GM23338 (cell line): Measurements from ENCODE around the gene CA5B. TPM values are rescaled to one million over a fixed set of nuclear protein-coding genes. Genes with fewer than 3 reads are reported as not detected.
A peak's percentile ranks its signal among the peaks of the same experiment; 100 is the strongest.
"Not testable (repeated sequence)": the region's sequence is repeated elsewhere in the genome, so short reads cannot be mapped to it uniquely, and the experiment has no call there.

Source experiments
- ATAC-seq: fragments of 200-7000 bp; cut with Tn5 transposase; 3 replicates; pipeline ENCODE4 v1.9.1; 2020
- DNase-seq: peaks from one replicate; pipeline ENCODE4 v3.0.0-alpha.2; 2015; ENCODE audit warnings: low spot score
- H2AFZ ChIP-seq: fragments of 200-600 bp; sonication (generic); 2 replicates; pipeline ENCODE4 v1.8.0; 2016; ENCODE audit warnings: antibody characterized with exemption, mild to moderate bottlenecking, moderate library complexity
- H3F3A ChIP-seq: fragments of 200-600 bp; sonication (generic); replicated peaks from 2 replicates; pipeline ENCODE4 v1.8.0; 2017; ENCODE audit warnings: antibody characterized with exemption, mixed run types, low read depth
- H3K27ac ChIP-seq: fragments of 200-600 bp; sonication (generic); 2 replicates; pipeline ENCODE4 v1.6.1; 2016; ENCODE audit warnings: low read depth
- H3K27me3 ChIP-seq: fragments of 200-600 bp; sonication (generic); 2 replicates; pipeline ENCODE4 v1.8.0; 2016; ENCODE audit warnings: mild to moderate bottlenecking, mixed run types, moderate library complexity; ENCODE audit not compliant: insufficient read depth
- H3K36me3 ChIP-seq: fragments of 200-600 bp; sonication (generic); 2 replicates; pipeline ENCODE4 v1.8.0; 2016; ENCODE audit warnings: mild to moderate bottlenecking; ENCODE audit not compliant: insufficient read depth
- H3K4me1 ChIP-seq: fragments of 200-600 bp; sonication (generic); 2 replicates; pipeline ENCODE4 v1.8.0; 2016; ENCODE audit warnings: mild to moderate bottlenecking, moderate library complexity; ENCODE audit not compliant: insufficient read depth
- H3K4me2 ChIP-seq: fragments of 200-600 bp; sonication (generic); 2 replicates; pipeline ENCODE4 v1.7.1; 2017; ENCODE audit warnings: mixed run types
- H3K4me3 ChIP-seq: fragments of 200-600 bp; sonication (generic); 2 replicates; pipeline ENCODE4 v1.6.1; 2016; ENCODE audit warnings: mixed run types
- H3K79me2 ChIP-seq: fragments of 200-600 bp; sonication (generic); replicated peaks from 2 replicates; pipeline ENCODE4 v1.8.0; 2017; ENCODE audit warnings: mild to moderate bottlenecking; ENCODE audit not compliant: insufficient read depth
- H3K9me2 ChIP-seq: fragments of 200-600 bp; sonication (generic); 2 replicates; pipeline ENCODE4 v1.8.0; 2017; ENCODE audit not compliant: insufficient read depth
- H4K20me1 ChIP-seq: fragments of 200-600 bp; sonication (generic); replicated peaks from 2 replicates; pipeline ENCODE4 v1.8.0; 2017; ENCODE audit warnings: mild to moderate bottlenecking; ENCODE audit not compliant: insufficient read depth
- H3K27ac Mint-ChIP-seq: 2 replicates; pipeline ENCODE4 v1.8.0; 2020; ENCODE audit warnings: inconsistent platforms, mild to moderate bottlenecking, moderate library complexity, mixed read lengths
- H3K27me3 Mint-ChIP-seq: 3 replicates; pipeline ENCODE4 v1.8.0; 2022; ENCODE audit warnings: low read depth, mild to moderate bottlenecking, moderate library complexity, mixed read lengths, inconsistent platforms; ENCODE audit not compliant: insufficient read depth, poor library complexity
- H3K36me3 Mint-ChIP-seq: 3 replicates; pipeline ENCODE4 v1.8.0; 2021; ENCODE audit warnings: low read depth, mild to moderate bottlenecking, inconsistent platforms, moderate library complexity, mixed read lengths
- H3K4me1 Mint-ChIP-seq: 3 replicates; pipeline ENCODE4 v1.8.0; 2020; ENCODE audit warnings: mild to moderate bottlenecking, inconsistent platforms, mixed read lengths
- H3K4me3 Mint-ChIP-seq: 3 replicates; pipeline ENCODE4 v1.8.0; 2021; ENCODE audit warnings: moderate library complexity, mild to moderate bottlenecking, inconsistent platforms, mixed read lengths
- H3K9me3 Mint-ChIP-seq: 3 replicates; pipeline ENCODE4 v1.8.0; 2020; ENCODE audit warnings: moderate library complexity, mild to moderate bottlenecking, inconsistent platforms, mixed read lengths
- CREB1 ChIP-seq: fragments of 250-450 bp; sonication (Bioruptor Pico); IDR thresholded peaks from 2 replicates; pipeline ENCODE4 v1.5.0; 2020; ENCODE audit warnings: low read depth, mild to moderate bottlenecking, moderate library complexity
- EZH2 ChIP-seq: fragments of 200-600 bp; sonication (generic); IDR thresholded peaks from one replicate; pipeline ENCODE4 v1.8.0; 2017; ENCODE audit warnings: antibody characterized with exemption, mild to moderate bottlenecking, low read depth; ENCODE audit not compliant: unreplicated experiment
- EZH2phosphoT487 ChIP-seq: fragments of 200-600 bp; sonication (generic); IDR thresholded peaks from one replicate; pipeline ENCODE4 v1.8.1; 2018; ENCODE audit warnings: antibody characterized with exemption; ENCODE audit not compliant: unreplicated experiment
- NANOG ChIP-seq: IDR thresholded peaks from 2 replicates; pipeline ENCODE4 v1.6.1; 2016; ENCODE audit warnings: antibody characterized with exemption, borderline replicate concordance
- POLR2AphosphoS5 ChIP-seq: IDR thresholded peaks from 2 replicates; pipeline ENCODE4 v1.6.1; 2016; ENCODE audit warnings: antibody characterized with exemption, low read depth
- STAT1 ChIP-seq: IDR thresholded peaks from one replicate; pipeline ENCODE4 v1.6.1; 2016; ENCODE audit warnings: antibody characterized with exemption; ENCODE audit not compliant: unreplicated experiment
- polyA plus RNA-seq: library from polyadenylated mRNA; unstranded; fragments of >200 nt; fragmentation: Nextera tagmentation; extraction: Ambion mirVana; gene quantifications from 2 replicates; pipeline ENCODE4 v1.2.1, GENCODE V29; 2016
- total RNA-seq: library from RNA; depleted of rRNA; stranded (reverse); fragments of >200 nt; shearing (Covaris generic); gene quantifications from 2 replicates; pipeline ENCODE4 v1.2.3, GENCODE V29; 2014
- TF ChIP-seq, protein P1 (sequence below): fragments of 250-450 bp; sonication (Bioruptor Pico); IDR thresholded peaks from 2 replicates; pipeline ENCODE4 v1.5.0; 2020; ENCODE audit warnings: mild to moderate bottlenecking, moderate library complexity
- TF ChIP-seq, protein P2 (sequence below): IDR thresholded peaks from 2 replicates; pipeline ENCODE4 v1.6.1; 2016; ENCODE audit warnings: antibody characterized with exemption

CA5B gene
- total and polyA plus RNA-seq, 2 experiments from 2014 or later = 4.8 to 6.1 TPM

DNA sequence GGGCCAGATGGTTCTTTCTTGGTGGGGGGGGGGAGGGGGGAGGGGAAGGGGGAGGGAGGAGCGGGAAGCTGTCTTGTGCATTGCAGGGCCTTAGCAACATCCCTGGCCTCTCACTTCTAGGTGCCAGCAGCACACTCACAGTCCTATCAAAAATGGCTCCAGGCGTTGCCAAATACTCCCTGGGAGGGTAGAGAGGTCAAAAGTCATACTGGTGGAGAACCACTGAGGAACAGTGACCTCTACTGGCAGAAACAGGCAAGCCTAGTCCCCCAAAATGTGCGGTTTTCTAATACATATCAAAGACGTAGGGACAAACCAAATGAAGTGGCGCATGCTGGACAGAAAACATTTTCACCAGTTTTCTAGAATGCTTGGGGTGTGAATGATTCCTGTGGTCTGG lies 34.3 kb upstream of the CA5B start:
- H3K36me3 Mint-ChIP-seq = peaks cover 13% of the 10 kb centered on the region; the same call in 2 of the 3 replicates
- H3K4me2 ChIP-seq, H3K4me1 Mint-ChIP-seq, H3K27me3 Mint-ChIP-seq, H3K4me3 ChIP-seq, H3K9me2 ChIP-seq, H3K27ac ChIP-seq, H3K27ac Mint-ChIP-seq, H3K36me3 ChIP-seq, H3K9me3 Mint-ChIP-seq, H3K4me1 ChIP-seq, H3K27me3 ChIP-seq, H4K20me1 ChIP-seq, DNase-seq, H3K79me2 ChIP-seq, H3K4me3 Mint-ChIP-seq, H3F3A ChIP-seq, H2AFZ ChIP-seq: not testable (repeated sequence)
- peak; percentile 82 for ATAC-seq

DNA sequence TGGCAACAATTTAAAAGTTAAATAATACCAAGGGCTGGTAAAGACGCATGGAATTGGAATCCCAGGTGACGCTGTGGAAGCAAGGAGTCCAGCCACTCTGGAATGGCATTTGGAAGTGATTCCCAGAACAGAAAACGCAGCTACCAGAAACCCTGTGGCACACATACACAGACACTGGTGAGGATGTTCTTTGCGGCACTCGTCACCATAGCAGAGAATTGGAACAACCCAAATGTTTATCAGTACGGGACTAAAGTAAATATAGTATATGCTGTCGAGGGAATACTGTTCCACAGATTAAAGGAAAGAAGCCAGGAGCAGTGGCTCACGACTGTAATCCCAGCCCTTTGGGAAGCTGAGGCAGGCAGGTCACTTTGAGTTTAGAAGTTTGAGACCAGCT lies 33.8 kb upstream of the CA5B start:
- not testable (repeated sequence) for H3K79me2 ChIP-seq, H3F3A ChIP-seq, H3K4me3 Mint-ChIP-seq, H3K4me2 ChIP-seq, H3K9me3 Mint-ChIP-seq, H3K4me1 ChIP-seq, H4K20me1 ChIP-seq, H2AFZ ChIP-seq, H3K27ac Mint-ChIP-seq, H3K4me1 Mint-ChIP-seq, DNase-seq, H3K36me3 ChIP-seq, H3K27ac ChIP-seq, H3K27me3 Mint-ChIP-seq, H3K27me3 ChIP-seq, H3K4me3 ChIP-seq, ATAC-seq, H3K9me2 ChIP-seq
- H3K36me3 Mint-ChIP-seq = peaks cover 13% of the 10 kb centered on the region; the same call in 2 of the 3 replicates

DNA sequence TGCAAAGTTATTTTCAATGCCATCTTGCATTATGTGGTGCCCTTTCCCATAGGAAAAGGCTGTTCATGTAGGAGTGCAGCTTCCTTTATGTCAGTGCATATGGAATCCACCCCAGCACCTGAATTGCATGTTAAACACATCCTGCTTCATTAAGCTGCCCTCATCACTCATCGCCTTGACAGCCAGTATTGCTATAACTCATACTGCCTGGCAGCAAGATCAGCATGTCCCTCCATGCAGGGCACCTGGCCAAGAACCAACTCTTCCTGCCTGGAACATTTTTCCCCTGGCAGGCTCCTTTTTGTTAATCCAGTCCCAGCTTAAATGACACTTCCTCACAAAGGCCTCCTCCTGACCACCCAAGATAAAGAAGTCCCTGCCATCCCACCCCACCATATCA lies 23.5 kb upstream of the CA5B start:
- Histone ChIP-seq H3K27me3 (no peaks in the 10 kb centered on the region), H3K79me2 (no peaks in the 10 kb centered on the region), H3K4me2 (no peak overlapping the region), H3K9me2 (no peaks in the 10 kb centered on the region), H4K20me1 (no peaks in the 10 kb centered on the region), H3K27ac (no peak overlapping the region), H3K4me3 (no peak overlapping the region), H3K4me1 (peaks cover 14% of the 10 kb centered on the region), H2AFZ (no peak overlapping the region), H3K36me3 (no peaks in the 10 kb centered on the region), H3F3A (no peaks in the 10 kb centered on the region)
- Mint-ChIP-seq H3K36me3 (peaks cover 2% of the 10 kb centered on the region; the same call in 1 of the 3 replicates), H3K27me3 (no peaks in the 10 kb centered on the region), H3K27ac (no peak overlapping the region), H3K4me3 (no peak overlapping the region), H3K9me3 (no peaks in the 10 kb centered on the region), H3K4me1 (peaks cover 15% of the 10 kb centered on the region)
- ATAC-seq (no peak), DNase-seq (no peak)
- TF ChIP-seq, protein P1, sequence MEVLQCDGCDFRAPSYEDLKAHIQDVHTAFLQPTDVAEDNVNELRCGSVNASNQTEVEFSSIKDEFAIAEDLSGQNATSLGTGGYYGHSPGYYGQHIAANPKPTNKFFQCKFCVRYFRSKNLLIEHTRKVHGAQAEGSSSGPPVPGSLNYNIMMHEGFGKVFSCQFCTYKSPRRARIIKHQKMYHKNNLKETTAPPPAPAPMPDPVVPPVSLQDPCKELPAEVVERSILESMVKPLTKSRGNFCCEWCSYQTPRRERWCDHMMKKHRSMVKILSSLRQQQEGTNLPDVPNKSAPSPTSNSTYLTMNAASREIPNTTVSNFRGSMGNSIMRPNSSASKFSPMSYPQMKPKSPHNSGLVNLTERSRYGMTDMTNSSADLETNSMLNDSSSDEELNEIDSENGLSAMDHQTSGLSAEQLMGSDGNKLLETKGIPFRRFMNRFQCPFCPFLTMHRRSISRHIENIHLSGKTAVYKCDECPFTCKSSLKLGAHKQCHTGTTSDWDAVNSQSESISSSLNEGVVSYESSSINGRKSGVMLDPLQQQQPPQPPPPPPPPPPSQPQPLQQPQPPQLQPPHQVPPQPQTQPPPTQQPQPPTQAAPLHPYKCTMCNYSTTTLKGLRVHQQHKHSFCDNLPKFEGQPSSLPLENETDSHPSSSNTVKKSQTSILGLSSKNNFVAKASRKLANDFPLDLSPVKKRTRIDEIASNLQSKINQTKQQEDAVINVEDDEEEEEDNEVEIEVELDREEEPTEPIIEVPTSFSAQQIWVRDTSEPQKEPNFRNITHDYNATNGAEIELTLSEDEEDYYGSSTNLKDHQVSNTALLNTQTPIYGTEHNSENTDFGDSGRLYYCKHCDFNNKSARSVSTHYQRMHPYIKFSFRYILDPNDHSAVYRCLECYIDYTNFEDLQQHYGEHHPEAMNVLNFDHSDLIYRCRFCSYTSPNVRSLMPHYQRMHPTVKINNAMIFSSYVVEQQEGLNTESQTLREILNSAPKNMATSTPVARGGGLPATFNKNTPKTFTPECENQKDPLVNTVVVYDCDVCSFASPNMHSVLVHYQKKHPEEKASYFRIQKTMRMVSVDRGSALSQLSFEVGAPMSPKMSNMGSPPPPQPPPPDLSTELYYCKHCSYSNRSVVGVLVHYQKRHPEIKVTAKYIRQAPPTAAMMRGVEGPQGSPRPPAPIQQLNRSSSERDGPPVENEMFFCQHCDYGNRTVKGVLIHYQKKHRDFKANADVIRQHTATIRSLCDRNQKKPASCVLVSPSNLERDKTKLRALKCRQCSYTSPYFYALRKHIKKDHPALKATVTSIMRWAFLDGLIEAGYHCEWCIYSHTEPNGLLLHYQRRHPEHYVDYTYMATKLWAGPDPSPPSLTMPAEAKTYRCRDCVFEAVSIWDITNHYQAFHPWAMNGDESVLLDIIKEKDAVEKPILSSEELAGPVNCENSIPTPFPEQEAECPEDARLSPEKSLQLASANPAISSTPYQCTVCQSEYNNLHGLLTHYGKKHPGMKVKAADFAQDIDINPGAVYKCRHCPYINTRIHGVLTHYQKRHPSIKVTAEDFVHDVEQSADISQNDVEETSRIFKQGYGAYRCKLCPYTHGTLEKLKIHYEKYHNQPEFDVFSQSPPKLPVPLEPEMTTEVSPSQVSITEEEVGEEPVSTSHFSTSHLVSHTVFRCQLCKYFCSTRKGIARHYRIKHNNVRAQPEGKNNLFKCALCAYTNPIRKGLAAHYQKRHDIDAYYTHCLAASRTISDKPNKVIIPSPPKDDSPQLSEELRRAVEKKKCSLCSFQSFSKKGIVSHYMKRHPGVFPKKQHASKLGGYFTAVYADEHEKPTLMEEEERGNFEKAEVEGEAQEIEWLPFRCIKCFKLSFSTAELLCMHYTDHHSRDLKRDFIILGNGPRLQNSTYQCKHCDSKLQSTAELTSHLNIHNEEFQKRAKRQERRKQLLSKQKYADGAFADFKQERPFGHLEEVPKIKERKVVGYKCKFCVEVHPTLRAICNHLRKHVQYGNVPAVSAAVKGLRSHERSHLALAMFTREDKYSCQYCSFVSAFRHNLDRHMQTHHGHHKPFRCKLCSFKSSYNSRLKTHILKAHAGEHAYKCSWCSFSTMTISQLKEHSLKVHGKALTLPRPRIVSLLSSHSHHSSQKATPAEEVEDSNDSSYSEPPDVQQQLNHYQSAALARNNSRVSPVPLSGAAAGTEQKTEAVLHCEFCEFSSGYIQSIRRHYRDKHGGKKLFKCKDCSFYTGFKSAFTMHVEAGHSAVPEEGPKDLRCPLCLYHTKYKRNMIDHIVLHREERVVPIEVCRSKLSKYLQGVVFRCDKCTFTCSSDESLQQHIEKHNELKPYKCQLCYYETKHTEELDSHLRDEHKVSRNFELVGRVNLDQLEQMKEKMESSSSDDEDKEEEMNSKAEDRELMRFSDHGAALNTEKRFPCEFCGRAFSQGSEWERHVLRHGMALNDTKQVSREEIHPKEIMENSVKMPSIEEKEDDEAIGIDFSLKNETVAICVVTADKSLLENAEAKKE (CRISPR knock-in tag) = no peak
- TF ChIP-seq NANOG = no peak
- TF ChIP-seq, protein P2, sequence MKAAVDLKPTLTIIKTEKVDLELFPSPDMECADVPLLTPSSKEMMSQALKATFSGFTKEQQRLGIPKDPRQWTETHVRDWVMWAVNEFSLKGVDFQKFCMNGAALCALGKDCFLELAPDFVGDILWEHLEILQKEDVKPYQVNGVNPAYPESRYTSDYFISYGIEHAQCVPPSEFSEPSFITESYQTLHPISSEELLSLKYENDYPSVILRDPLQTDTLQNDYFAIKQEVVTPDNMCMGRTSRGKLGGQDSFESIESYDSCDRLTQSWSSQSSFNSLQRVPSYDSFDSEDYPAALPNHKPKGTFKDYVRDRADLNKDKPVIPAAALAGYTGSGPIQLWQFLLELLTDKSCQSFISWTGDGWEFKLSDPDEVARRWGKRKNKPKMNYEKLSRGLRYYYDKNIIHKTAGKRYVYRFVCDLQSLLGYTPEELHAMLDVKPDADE = no peak
- no peak for TF ChIP-seq POLR2AphosphoS5
- TF ChIP-seq EZH2 = no peak
- TF ChIP-seq EZH2phosphoT487 = no peak
- no peak for TF ChIP-seq CREB1 (CRISPR knock-in tag)
- no peak for TF ChIP-seq STAT1
